ENCODE results near the gene EFCAB14. TPM values are rescaled to one million over a fixed set of nuclear protein-coding genes. Genes with fewer than 3 reads are reported as not detected.

The EFCAB14 gene
- polyA plus RNA-seq, 1 donor from 2014 or later = 7.6 TPM

DNA sequence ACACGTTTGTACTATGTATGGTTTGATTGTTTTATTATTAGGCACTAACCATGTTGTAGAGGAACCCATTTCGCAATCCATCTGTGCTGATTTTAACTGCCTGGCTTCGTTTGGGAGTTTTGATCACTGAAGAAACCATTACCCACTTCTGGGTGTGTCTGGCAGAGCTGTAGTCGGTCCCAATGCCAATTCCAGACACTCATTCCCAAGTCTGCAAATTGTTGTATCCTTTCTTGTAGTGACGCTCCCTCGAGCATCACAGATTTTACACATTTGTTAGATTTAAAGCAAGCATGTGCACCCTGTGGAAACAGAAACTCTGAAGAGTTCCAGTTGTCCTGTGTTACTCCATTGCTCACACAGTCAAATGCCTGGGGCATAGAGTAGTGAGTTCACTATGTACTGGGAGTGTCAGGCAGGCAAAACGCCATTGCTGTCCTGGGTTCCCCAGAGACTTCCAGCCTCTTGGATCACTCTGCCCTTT is 31.0 kb upstream of the EFCAB14 start:
- no peaks in the 10 kb centered on the region for H3K79me2 ChIP-seq (replicated peaks; ENCODE audit: insufficient read depth, low read length)
- H3K9me3 ChIP-seq (ENCODE audit: low read length) = no peaks in the 10 kb centered on the region
- no peak overlapping the region for H2AFZ ChIP-seq (ENCODE audit: low read depth, low read length)
- H3K27me3 ChIP-seq (ENCODE audit: insufficient read depth, low read depth, low read length) = no peaks in the 10 kb centered on the region
- H3F3A ChIP-seq (ENCODE audit: insufficient read depth, low read length, poor library complexity, severe bottlenecking) = no peaks in the 10 kb centered on the region
- TF ChIP-seq SMC3 (conservative IDR thresholded peaks at IDR 0.05; ENCODE audit: poor library complexity) = no peak
- no peak for TF ChIP-seq EZH2 (IDR thresholded peaks at IDR 0.05; ENCODE audit: borderline replicate concordance, insufficient read depth, low read length, poor library complexity, severe bottlenecking)
- TF ChIP-seq TAF1 (IDR thresholded peaks at IDR 0.05; ENCODE audit: low read depth) = no peak
- TF ChIP-seq MXI1 (conservative IDR thresholded peaks at IDR 0.05; ENCODE audit: poor library complexity, severe bottlenecking) = no peak
- TF ChIP-seq RAD21 (conservative IDR thresholded peaks at IDR 0.05) = no peak
- no peak for TF ChIP-seq POLR2AphosphoS5 (IDR thresholded peaks at IDR 0.05)
- TF ChIP-seq, protein P1, sequence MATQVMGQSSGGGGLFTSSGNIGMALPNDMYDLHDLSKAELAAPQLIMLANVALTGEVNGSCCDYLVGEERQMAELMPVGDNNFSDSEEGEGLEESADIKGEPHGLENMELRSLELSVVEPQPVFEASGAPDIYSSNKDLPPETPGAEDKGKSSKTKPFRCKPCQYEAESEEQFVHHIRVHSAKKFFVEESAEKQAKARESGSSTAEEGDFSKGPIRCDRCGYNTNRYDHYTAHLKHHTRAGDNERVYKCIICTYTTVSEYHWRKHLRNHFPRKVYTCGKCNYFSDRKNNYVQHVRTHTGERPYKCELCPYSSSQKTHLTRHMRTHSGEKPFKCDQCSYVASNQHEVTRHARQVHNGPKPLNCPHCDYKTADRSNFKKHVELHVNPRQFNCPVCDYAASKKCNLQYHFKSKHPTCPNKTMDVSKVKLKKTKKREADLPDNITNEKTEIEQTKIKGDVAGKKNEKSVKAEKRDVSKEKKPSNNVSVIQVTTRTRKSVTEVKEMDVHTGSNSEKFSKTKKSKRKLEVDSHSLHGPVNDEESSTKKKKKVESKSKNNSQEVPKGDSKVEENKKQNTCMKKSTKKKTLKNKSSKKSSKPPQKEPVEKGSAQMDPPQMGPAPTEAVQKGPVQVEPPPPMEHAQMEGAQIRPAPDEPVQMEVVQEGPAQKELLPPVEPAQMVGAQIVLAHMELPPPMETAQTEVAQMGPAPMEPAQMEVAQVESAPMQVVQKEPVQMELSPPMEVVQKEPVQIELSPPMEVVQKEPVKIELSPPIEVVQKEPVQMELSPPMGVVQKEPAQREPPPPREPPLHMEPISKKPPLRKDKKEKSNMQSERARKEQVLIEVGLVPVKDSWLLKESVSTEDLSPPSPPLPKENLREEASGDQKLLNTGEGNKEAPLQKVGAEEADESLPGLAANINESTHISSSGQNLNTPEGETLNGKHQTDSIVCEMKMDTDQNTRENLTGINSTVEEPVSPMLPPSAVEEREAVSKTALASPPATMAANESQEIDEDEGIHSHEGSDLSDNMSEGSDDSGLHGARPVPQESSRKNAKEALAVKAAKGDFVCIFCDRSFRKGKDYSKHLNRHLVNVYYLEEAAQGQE (IDR thresholded peaks at IDR 0.05; ENCODE audit: borderline replicate concordance) = no peak
- TF ChIP-seq, protein P2, sequence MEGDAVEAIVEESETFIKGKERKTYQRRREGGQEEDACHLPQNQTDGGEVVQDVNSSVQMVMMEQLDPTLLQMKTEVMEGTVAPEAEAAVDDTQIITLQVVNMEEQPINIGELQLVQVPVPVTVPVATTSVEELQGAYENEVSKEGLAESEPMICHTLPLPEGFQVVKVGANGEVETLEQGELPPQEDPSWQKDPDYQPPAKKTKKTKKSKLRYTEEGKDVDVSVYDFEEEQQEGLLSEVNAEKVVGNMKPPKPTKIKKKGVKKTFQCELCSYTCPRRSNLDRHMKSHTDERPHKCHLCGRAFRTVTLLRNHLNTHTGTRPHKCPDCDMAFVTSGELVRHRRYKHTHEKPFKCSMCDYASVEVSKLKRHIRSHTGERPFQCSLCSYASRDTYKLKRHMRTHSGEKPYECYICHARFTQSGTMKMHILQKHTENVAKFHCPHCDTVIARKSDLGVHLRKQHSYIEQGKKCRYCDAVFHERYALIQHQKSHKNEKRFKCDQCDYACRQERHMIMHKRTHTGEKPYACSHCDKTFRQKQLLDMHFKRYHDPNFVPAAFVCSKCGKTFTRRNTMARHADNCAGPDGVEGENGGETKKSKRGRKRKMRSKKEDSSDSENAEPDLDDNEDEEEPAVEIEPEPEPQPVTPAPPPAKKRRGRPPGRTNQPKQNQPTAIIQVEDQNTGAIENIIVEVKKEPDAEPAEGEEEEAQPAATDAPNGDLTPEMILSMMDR (IDR thresholded peaks at IDR 0.05; ENCODE audit: poor library complexity, severe bottlenecking) = no peak
- TF ChIP-seq EP300 (conservative IDR thresholded peaks at IDR 0.05; ENCODE audit: poor library complexity, severe bottlenecking) = no peak
- H3K4me2 ChIP-seq (ENCODE audit: low read length) = no peak overlapping the region
- H3K27ac ChIP-seq (ENCODE audit: low read length) = no peak overlapping the region
- no peaks in the 10 kb centered on the region for H3K36me3 ChIP-seq (ENCODE audit: insufficient read depth, low read length)
- no peaks in the 10 kb centered on the region for H3K9me2 ChIP-seq (ENCODE audit: insufficient read depth, low read length)
- no peaks in the 10 kb centered on the region for H4K20me1 ChIP-seq (ENCODE audit: insufficient read depth)
- H3K9ac ChIP-seq (ENCODE audit: low read length) = no peak overlapping the region
- no peak overlapping the region for H3K4me3 ChIP-seq (ENCODE audit: low read length)

DNA sequence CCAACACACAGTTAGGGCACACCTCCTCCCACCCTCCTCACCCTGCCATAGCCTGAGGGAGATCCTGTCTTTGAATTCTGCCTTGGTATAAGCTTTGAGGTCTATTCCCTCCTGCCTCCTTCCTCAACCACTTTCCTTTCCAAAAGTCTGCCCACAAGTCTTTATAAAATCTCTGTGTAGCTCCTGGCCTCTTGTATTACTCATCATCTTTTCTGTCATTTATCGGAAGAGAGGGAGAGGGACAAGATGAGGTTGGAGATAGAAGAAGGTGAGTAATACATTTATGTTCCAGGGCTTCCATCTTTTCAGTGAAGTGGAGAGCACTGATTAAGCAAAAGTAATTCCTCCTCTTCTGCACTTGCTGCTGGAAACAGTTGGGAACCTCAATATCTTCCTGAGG is 30.5 kb upstream of the EFCAB14 start:
- H3K9me2 ChIP-seq (ENCODE audit: insufficient read depth, low read length) = no peaks in the 10 kb centered on the region
- H4K20me1 ChIP-seq (ENCODE audit: insufficient read depth) = no peaks in the 10 kb centered on the region
- H3K27me3 ChIP-seq (ENCODE audit: insufficient read depth, low read depth, low read length) = no peaks in the 10 kb centered on the region
- no peaks in the 10 kb centered on the region for H3K36me3 ChIP-seq (ENCODE audit: insufficient read depth, low read length)
- no peak overlapping the region for H3K4me2 ChIP-seq (ENCODE audit: low read length)
- H2AFZ ChIP-seq (ENCODE audit: low read depth, low read length) = no peak overlapping the region
- no peak overlapping the region for H3K4me3 ChIP-seq (ENCODE audit: low read length)
- TF ChIP-seq, protein P2 (IDR thresholded peaks at IDR 0.05; ENCODE audit: poor library complexity, severe bottlenecking) = no peak
- TF ChIP-seq RAD21 (conservative IDR thresholded peaks at IDR 0.05) = no peak
- no peaks in the 10 kb centered on the region for H3K9me3 ChIP-seq (ENCODE audit: low read length)
- no peak overlapping the region for H3K9ac ChIP-seq (ENCODE audit: low read length)
- no peak overlapping the region for H3K27ac ChIP-seq (ENCODE audit: low read length)
- no peaks in the 10 kb centered on the region for H3K79me2 ChIP-seq (replicated peaks; ENCODE audit: insufficient read depth, low read length)
- no peaks in the 10 kb centered on the region for H3F3A ChIP-seq (ENCODE audit: insufficient read depth, low read length, poor library complexity, severe bottlenecking)

Measured in neural cell (in vitro differentiated cells).